ENCODE results near the gene FAM78A.

The FAM78A gene

GRCh38 chr9:131240047-131240921, 36.0 kb downstream of the FAM78A start:
- in situ Hi-C loops (cut with HindIII; ENCODE audit: low sequenced_read_pairs): no loop called here

- in situ Hi-C loops (cut with HindIII; ENCODE audit: low sequenced_read_pairs): no loop called here
These were observed 36.9 kb downstream of the FAM78A start for GRCh38 chr9:131239161-131239975.

GRCh38 chr9:131238402-131239021, 37.8 kb downstream of the FAM78A start:
- in situ Hi-C loops (cut with HindIII; ENCODE audit: low sequenced_read_pairs): no loop called here

GRCh38 chr9:131237931-131238401, 38.3 kb downstream of the FAM78A start:
- in situ Hi-C loops (cut with HindIII; ENCODE audit: low sequenced_read_pairs): no loop called here

GRCh38 chr9:131237291-131237690, 39.0 kb downstream of the FAM78A start:
- in situ Hi-C loops (cut with HindIII; ENCODE audit: low sequenced_read_pairs): no loop called here

- in situ Hi-C loops (cut with HindIII; ENCODE audit: low sequenced_read_pairs): no loop called here
These were observed 39.5 kb downstream of the FAM78A start for GRCh38 chr9:131236761-131237160.

- in situ Hi-C loops (cut with HindIII; ENCODE audit: low sequenced_read_pairs): no loop called here
These were observed 40.1 kb downstream of the FAM78A start for GRCh38 chr9:131236161-131236560.

GRCh38 chr9:131235480-131235851, 40.8 kb downstream of the FAM78A start:
- in situ Hi-C loops (cut with HindIII; ENCODE audit: low sequenced_read_pairs): no loop called here

- in situ Hi-C loops (cut with HindIII; ENCODE audit: low sequenced_read_pairs): no loop called here
These were observed 41.4 kb downstream of the FAM78A start for GRCh38 chr9:131234799-131235479.

GRCh38 chr9:131233995-131234394, 42.3 kb downstream of the FAM78A start:
- in situ Hi-C loops (cut with HindIII; ENCODE audit: low sequenced_read_pairs): no loop called here

- in situ Hi-C loops (cut with HindIII; ENCODE audit: low sequenced_read_pairs): no loop called here
These were observed 42.8 kb downstream of the FAM78A start for GRCh38 chr9:131233556-131233955.

GRCh38 chr9:131228988-131229387, 47.3 kb downstream of the FAM78A start:
- in situ Hi-C loops (cut with HindIII; ENCODE audit: low sequenced_read_pairs): no loop called here

- in situ Hi-C loops (cut with HindIII; ENCODE audit: low sequenced_read_pairs): no loop called here
These were observed 48.3 kb downstream of the FAM78A start for GRCh38 chr9:131227959-131228460.

GRCh38 chr9:131227112-131227958, 49.0 kb downstream of the FAM78A start:
- in situ Hi-C loops (cut with HindIII; ENCODE audit: low sequenced_read_pairs): no loop called here

GRCh38 chr9:131226226-131226625, 50.1 kb downstream of the FAM78A start:
- in situ Hi-C loops (cut with HindIII; ENCODE audit: low sequenced_read_pairs): no loop called here

- in situ Hi-C loops (cut with HindIII; ENCODE audit: low sequenced_read_pairs): no loop called here
These were observed 53.9 kb downstream of the FAM78A start for GRCh38 chr9:131222460-131222859.

GRCh38 chr9:131220485-131220884, 55.8 kb downstream of the FAM78A start:
- in situ Hi-C loops (cut with HindIII; ENCODE audit: low sequenced_read_pairs): no loop called here

- in situ Hi-C loops (cut with HindIII; ENCODE audit: low sequenced_read_pairs): loop anchor here (5.0 kb wide), 1 partner anchor 74 kb away; no protein-coding TSS in a partner anchor
These were observed 57.9 kb downstream of the FAM78A start for GRCh38 chr9:131218370-131218769.

GRCh38 chr9:131217331-131218031, 58.8 kb downstream of the FAM78A start:
- in situ Hi-C loops (cut with HindIII; ENCODE audit: low sequenced_read_pairs): loop anchor here (5.0 kb wide), 1 partner anchor 75 kb away; no protein-coding TSS in a partner anchor

All from endothelial cell of hepatic sinusoid (primary cell).